ENCODE data around the gene PEPD.
"Not testable (repeated sequence)": the region's sequence is repeated elsewhere in the genome, so short reads cannot be mapped to it uniquely, and the experiment has no call there.

- not testable (repeated sequence) for TF ChIP-seq CTCF, POLR2A (IDR thresholded peaks at IDR 0.05)
These were observed 31.0 kb downstream of the PEPD start for GRCh38 chr19:33490596-33490995.

All from tibial nerve (tissue), 3 donors.